ENCODE results near the gene ATP9B.
"Not testable (repeated sequence)": the region's sequence is repeated elsewhere in the genome, so short reads cannot be mapped to it uniquely, and the experiment has no call there.

ATP9B gene

GRCh38 chr18:79300413-79300812 lies 231.2 kb downstream of the ATP9B start:
- no peak for DNase-seq

- no peak for DNase-seq
These were observed 232.9 kb downstream of the ATP9B start for GRCh38 chr18:79302120-79302519.

- no peak for DNase-seq
These were observed 236.7 kb downstream of the ATP9B start for GRCh38 chr18:79305911-79306310.

GRCh38 chr18:79309614-79310358 lies 240.6 kb downstream of the ATP9B start:
- DNase-seq: no peak

- DNase-seq: no peak
These were observed 245.7 kb downstream of the ATP9B start for GRCh38 chr18:79314838-79315388.

- DNase-seq: no peak
These were observed 246.4 kb downstream of the ATP9B start for GRCh38 chr18:79315596-79315995.

- no peak for DNase-seq
These were observed 248.5 kb downstream of the ATP9B start for GRCh38 chr18:79317703-79318102.

- no peak for DNase-seq
These were observed 249.0 kb downstream of the ATP9B start for GRCh38 chr18:79318142-79318673.

GRCh38 chr18:79320216-79320850 lies 251.1 kb downstream of the ATP9B start:
- no peak for DNase-seq

- no peak for DNase-seq
These were observed 252.6 kb downstream of the ATP9B start for GRCh38 chr18:79321625-79322405.

GRCh38 chr18:79322441-79322840 lies 253.2 kb downstream of the ATP9B start:
- no peak for DNase-seq

- DNase-seq: no peak
These were observed 254.3 kb downstream of the ATP9B start for GRCh38 chr18:79323471-79323870.

- no peak for DNase-seq
These were observed 257.4 kb downstream of the ATP9B start for GRCh38 chr18:79326413-79327198.

- no peak for DNase-seq
These were observed 258.1 kb downstream of the ATP9B start for GRCh38 chr18:79327199-79327721.

GRCh38 chr18:79327915-79328314 lies 258.7 kb downstream of the ATP9B start:
- DNase-seq: not testable (repeated sequence)

GRCh38 chr18:79328887-79329286 lies 259.7 kb downstream of the ATP9B start:
- DNase-seq: no peak

- no peak for DNase-seq
These were observed 260.6 kb downstream of the ATP9B start for GRCh38 chr18:79329786-79330185.

GRCh38 chr18:79332646-79333045 lies 263.5 kb downstream of the ATP9B start:
- DNase-seq: no peak

- DNase-seq: no peak
These were observed 263.9 kb downstream of the ATP9B start for GRCh38 chr18:79333046-79333445.

GRCh38 chr18:79334496-79335233 lies 265.5 kb downstream of the ATP9B start:
- DNase-seq: no peak

- DNase-seq: no peak
These were observed 266.7 kb downstream of the ATP9B start for GRCh38 chr18:79335833-79336360.
